ENCODE results near the gene LGR4. TPM values are rescaled to one million over a fixed set of nuclear protein-coding genes. Genes with fewer than 3 reads are reported as not detected.

The LGR4 gene
- total and polyA plus RNA-seq, 2 of the 13 experiments (the other 11 are each of a cell fraction or from before 2014, with no cell fraction given), result 42.1 to 68.7 TPM

DNA sequence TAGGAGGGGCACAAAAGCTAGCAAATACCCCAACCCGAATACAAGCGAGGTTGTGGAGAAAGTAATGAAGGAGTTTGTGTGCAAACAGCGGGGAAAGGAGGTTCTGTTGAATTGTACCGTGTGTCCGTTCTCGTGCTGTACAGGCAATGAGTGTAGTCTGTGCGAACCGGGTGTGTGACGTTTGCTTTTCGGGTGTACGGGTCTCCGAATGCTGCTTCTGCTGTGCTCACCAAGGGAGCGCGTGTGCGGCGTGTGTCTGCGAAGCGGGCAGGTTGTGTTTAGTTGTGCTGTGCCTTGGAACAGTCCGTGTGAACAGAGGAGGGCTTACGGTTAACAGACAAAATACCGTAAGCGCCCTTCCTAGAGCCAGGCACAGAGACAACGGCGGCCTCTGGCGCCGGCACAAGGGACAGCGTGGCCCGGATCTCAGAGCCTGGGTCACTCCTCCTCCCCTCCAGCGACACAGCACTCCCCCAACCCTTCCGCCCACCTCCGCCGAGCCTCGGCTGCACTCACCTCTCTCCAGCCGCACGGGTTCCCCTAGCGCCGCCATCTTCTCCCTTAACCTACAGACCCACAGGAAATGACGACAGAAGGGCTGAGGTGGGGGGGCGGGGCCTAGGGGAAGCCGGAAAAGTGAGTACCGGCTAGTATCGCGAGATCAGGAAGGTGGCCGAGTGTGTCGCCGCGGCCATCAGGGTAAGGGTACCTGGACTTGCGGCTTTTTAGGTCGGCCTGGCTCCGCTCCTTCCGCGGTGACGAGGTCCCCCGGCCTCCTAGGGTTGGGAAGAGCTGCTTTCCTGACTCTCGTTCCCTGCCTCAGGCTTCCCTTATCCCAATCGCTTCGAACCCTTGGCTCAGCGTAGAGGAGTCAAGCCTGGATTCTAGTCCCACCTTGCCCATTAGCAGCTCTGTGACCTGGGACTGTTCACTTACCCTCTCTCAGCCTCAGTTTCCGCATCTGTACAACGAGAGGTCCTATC, 33.9 kb upstream of the LGR4 start, which contains the start of gene LIN7C (continued):
- TF ChIP-seq MXD4 (CRISPR knock-in tag; IDR thresholded peaks at IDR 0.05) (no peak), MXD1 (CRISPR knock-in tag; IDR thresholded peaks at IDR 0.05) (peak; percentile 28; the same call in 1 of the 2 replicates), NFIB (CRISPR knock-in tag; IDR thresholded peaks at IDR 0.05; ENCODE audit: borderline replicate concordance) (no peak), ELF1 (CRISPR knock-in tag; IDR thresholded peaks at IDR 0.05) (peak; percentile 86), PCBP1 (IDR thresholded peaks at IDR 0.05; ENCODE audit: borderline replicate concordance, low read depth, low read length) (0 out of 2 replicates have a peak, but pooled peaks have one; percentile 69), NR1H2 (CRISPR knock-in tag; IDR thresholded peaks at IDR 0.05; ENCODE audit: borderline replicate concordance, low read depth) (no peak), WIZ (CRISPR knock-in tag; IDR thresholded peaks at IDR 0.05) (peak; percentile 57; the same call in 1 of the 2 replicates), HMG20B (CRISPR knock-in tag; conservative IDR thresholded peaks at IDR 0.05) (no peak), ZNF431 (CRISPR knock-in tag; IDR thresholded peaks at IDR 0.05; ENCODE audit: borderline replicate concordance, low read depth) (0 out of 2 replicates have a peak, but pooled peaks have one; percentile 26), MAFK (conservative IDR thresholded peaks at IDR 0.05 in 1 of 2, IDR thresholded peaks at IDR 0.05 in 1 of 2; ENCODE audit: low read length in 2 of 2) (no peak), CREM (IDR thresholded peaks at IDR 0.05) (peak; percentile 97), CREM (CRISPR knock-in tag; IDR thresholded peaks at IDR 0.05) (no peak), ZSCAN31 (CRISPR knock-in tag; IDR thresholded peaks at IDR 0.05; ENCODE audit: low read depth) (peak; percentile 87; the same call in 1 of the 2 replicates), ZNF24 (IDR thresholded peaks at IDR 0.05) (no peak), IRX3 (CRISPR knock-in tag; IDR thresholded peaks at IDR 0.05; ENCODE audit: borderline replicate concordance, low read depth) (no peak; the same call in none of the 2 replicates), SNRNP70 (IDR thresholded peaks at IDR 0.05; ENCODE audit: low read depth, low read length) (no peak), REL (CRISPR knock-in tag; conservative IDR thresholded peaks at IDR 0.05) (no peak; the same call in 1 of the 2 replicates), RAD51 (IDR thresholded peaks at IDR 0.05; ENCODE audit: borderline replicate concordance) (no peak), ZNF326 (CRISPR knock-in tag; IDR thresholded peaks at IDR 0.05; ENCODE audit: borderline replicate concordance) (no peak), DNMT1 (CRISPR knock-in tag; IDR thresholded peaks at IDR 0.05) (no peak), ZNF329 (CRISPR knock-in tag; IDR thresholded peaks at IDR 0.05; ENCODE audit: low read depth) (no peak), ZNF33A (CRISPR knock-in tag; IDR thresholded peaks at IDR 0.05; ENCODE audit: borderline replicate concordance) (peak; percentile 80; the same call in 1 of the 2 replicates), ETS1 (CRISPR knock-in tag; IDR thresholded peaks at IDR 0.05) (no peak)
- TF ChIP-seq, protein P1, sequence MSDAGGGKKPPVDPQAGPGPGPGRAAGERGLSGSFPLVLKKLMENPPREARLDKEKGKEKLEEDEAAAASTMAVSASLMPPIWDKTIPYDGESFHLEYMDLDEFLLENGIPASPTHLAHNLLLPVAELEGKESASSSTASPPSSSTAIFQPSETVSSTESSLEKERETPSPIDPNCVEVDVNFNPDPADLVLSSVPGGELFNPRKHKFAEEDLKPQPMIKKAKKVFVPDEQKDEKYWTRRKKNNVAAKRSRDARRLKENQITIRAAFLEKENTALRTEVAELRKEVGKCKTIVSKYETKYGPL (CRISPR knock-in tag; IDR thresholded peaks at IDR 0.05), result no peak
- TF ChIP-seq, protein P2, sequence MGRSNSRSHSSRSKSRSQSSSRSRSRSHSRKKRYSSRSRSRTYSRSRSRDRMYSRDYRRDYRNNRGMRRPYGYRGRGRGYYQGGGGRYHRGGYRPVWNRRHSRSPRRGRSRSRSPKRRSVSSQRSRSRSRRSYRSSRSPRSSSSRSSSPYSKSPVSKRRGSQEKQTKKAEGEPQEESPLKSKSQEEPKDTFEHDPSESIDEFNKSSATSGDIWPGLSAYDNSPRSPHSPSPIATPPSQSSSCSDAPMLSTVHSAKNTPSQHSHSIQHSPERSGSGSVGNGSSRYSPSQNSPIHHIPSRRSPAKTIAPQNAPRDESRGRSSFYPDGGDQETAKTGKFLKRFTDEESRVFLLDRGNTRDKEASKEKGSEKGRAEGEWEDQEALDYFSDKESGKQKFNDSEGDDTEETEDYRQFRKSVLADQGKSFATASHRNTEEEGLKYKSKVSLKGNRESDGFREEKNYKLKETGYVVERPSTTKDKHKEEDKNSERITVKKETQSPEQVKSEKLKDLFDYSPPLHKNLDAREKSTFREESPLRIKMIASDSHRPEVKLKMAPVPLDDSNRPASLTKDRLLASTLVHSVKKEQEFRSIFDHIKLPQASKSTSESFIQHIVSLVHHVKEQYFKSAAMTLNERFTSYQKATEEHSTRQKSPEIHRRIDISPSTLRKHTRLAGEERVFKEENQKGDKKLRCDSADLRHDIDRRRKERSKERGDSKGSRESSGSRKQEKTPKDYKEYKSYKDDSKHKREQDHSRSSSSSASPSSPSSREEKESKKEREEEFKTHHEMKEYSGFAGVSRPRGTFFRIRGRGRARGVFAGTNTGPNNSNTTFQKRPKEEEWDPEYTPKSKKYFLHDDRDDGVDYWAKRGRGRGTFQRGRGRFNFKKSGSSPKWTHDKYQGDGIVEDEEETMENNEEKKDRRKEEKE (IDR thresholded peaks at IDR 0.05), result no peak

Data from HepG2 (cell line).